Stomach smooth muscle (tissue), 2 donors: ENCODE data around the gene REM2.
"Not testable (repeated sequence)": the region's sequence is repeated elsewhere in the genome, so short reads cannot be mapped to it uniquely, and the experiment has no call there.

Experiments used
- H3K27ac ChIP-seq: one replicate; pipeline ENCODE4 v1.7.0; 2013; ENCODE audit warnings: mild to moderate bottlenecking, low read length, inconsistent platforms
- H3K27me3 ChIP-seq, 2 donors: one replicate each; pipeline ENCODE4 v1.7.0; 2013; ENCODE audit warnings: low read length in 2 of 2; ENCODE audit not compliant: insufficient read depth in 2 of 2, control insufficient read depth in 1 of 2
- H3K36me3 ChIP-seq, 2 donors: one replicate each; pipeline ENCODE4 v1.7.0; 2013; ENCODE audit warnings: low read length in 2 of 2; ENCODE audit not compliant: control insufficient read depth in 2 of 2, insufficient read depth in 2 of 2
- H3K4me1 ChIP-seq: one replicate; pipeline ENCODE4 v1.7.0; 2013; ENCODE audit warnings: low read length; ENCODE audit not compliant: control insufficient read depth, insufficient read depth
- H3K4me3 ChIP-seq, 2 donors: one replicate each; pipeline ENCODE4 v1.7.0; 2013; ENCODE audit warnings: low read length in 2 of 2
- H3K9ac ChIP-seq, 2 donors: one replicate each; pipeline ENCODE4 v1.7.0; 2013; ENCODE audit warnings: low read length in 2 of 2, mild to moderate bottlenecking in 1 of 2
- H3K9me3 ChIP-seq, 2 donors: one replicate each; pipeline ENCODE4 v1.7.0; 2013; ENCODE audit warnings: low read length in 2 of 2; ENCODE audit not compliant: control insufficient read depth in 2 of 2
- donor health status: healthy.
- donor health status: Pancreatic carcinoma.

Gene REM2

DNA sequence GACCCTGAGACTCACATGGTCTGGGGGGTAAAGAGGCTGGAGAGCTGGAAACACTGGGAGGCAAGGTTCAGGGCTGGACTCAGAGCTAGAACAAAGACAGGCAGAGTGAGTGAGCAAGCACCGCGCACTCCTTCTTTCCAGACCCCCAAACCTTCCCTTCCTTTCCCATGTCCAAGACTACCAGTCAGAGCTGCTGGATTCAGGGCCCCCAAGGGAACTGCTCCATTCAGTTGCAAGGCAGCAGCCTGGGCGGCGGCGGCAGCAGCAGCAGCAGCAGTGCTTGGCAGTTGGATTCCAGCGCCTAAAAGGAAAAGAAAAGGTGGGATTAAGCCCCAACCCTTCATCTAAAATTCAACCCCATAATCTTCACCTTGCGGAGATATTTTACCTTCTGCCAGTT, 18.8 kb downstream of the REM2 start:
- Histone ChIP-seq H3K27ac (no peak overlapping the region), H3K9me3 (no peaks in the 10 kb centered on the region), H3K27me3 (no peaks in the 10 kb centered on the region), H3K4me3 (no peak overlapping the region), H3K4me1 (peaks cover 12% of the 10 kb centered on the region), H3K36me3 (peaks cover 53 to 58% of the 10 kb centered on the region in 2 donors), H3K9ac (no peak overlapping the region)

DNA sequence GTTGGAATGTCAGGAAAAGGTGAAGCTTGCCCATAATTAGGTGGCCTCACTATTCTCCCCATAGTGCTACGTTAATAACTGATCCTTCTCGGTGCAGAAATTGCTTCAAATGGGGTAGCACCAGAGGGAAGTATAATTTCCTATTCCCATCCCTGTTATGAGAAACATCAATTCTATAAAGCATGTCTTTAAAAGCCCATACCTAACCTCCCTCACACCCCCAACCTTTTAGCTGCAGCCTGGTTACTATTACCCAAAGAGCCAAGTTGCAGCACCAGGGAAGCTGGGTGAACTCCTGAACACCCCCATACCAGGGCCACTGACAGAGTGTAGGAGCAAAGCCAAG, 20.7 kb downstream of the REM2 start:
- H3K9ac ChIP-seq, result peak overlapping the region in 1 of 2 donors; percentile 13
- H3K27me3 ChIP-seq, result no peaks in the 10 kb centered on the region
- H3K27ac ChIP-seq, result peak overlapping the region; percentile 11
- H3K4me1 ChIP-seq, result peaks cover 7% of the 10 kb centered on the region
- H3K9me3 ChIP-seq, result no peaks in the 10 kb centered on the region
- peaks cover 57 to 64% of the 10 kb centered on the region in 2 donors for H3K36me3 ChIP-seq
- H3K4me3 ChIP-seq, result no peak overlapping the region

- no peak overlapping the region for H3K4me3 ChIP-seq
- no peaks in the 10 kb centered on the region for H3K4me1 ChIP-seq
- H3K27ac ChIP-seq, result no peak overlapping the region
- H3K9me3 ChIP-seq, result no peaks in the 10 kb centered on the region
- no peak overlapping the region for H3K9ac ChIP-seq
- peaks cover 66 to 69% of the 10 kb centered on the region in 2 donors for H3K36me3 ChIP-seq
- no peaks in the 10 kb centered on the region for H3K27me3 ChIP-seq
Measured at GRCh38 chr14:22905627-22906026, 22.6 kb downstream of the REM2 start.

DNA sequence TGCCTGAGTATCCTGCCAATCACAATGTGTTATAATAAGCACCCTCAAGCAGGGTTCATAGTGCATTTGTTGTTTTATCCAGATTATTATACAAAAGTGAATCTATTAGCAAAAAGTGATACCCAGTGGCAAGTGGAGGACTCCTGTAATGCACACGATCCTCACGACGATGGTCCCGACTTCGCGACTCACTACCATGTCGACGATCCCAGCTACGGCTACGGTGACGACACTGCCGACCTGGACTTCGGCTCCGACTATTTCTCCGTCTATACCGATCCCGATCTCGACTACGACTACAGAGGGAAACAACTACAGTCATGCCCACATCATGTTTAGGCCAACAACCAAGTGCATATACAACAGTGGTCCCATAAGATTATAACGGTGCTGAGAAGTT, 23.1 kb downstream of the REM2 start:
- Histone ChIP-seq H3K9me3 (no peaks in the 10 kb centered on the region), H3K36me3 (peaks cover 64 to 65% of the 10 kb centered on the region in 2 donors), H3K4me1 (no peaks in the 10 kb centered on the region), H3K27me3 (no peaks in the 10 kb centered on the region), H3K9ac (no peak overlapping the region), H3K27ac (no peak overlapping the region), H3K4me3 (no peak overlapping the region)

DNA sequence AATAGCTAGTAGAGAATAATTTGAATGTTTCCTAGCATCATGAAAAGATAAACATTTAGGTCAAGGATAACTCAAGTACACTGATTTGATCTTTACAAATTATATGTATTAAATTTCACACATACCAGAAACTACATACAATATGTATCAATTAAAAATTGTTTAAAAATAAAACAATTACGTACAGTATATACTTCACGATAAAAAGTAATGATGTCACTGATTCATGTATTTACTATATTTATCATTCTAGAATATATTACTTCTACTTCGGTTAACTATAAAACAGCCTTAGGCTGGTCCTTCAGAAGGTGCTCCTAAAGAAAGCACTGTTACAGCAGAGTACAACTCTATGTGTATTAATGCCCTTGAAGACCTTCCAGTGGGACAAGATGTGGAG, 24.4 kb downstream of the REM2 start:
- H3K27ac ChIP-seq, result no peak overlapping the region
- no peaks in the 10 kb centered on the region for H3K9me3 ChIP-seq
- H3K27me3 ChIP-seq, result no peaks in the 10 kb centered on the region
- no peak overlapping the region for H3K9ac ChIP-seq
- H3K4me3 ChIP-seq, result no peak overlapping the region
- no peaks in the 10 kb centered on the region for H3K4me1 ChIP-seq
- H3K36me3 ChIP-seq, result peaks cover 53 to 55% of the 10 kb centered on the region in 2 donors

- Histone ChIP-seq H3K4me1 (no peaks in the 10 kb centered on the region), H3K36me3 (peaks cover 44 to 47% of the 10 kb centered on the region in 2 donors), H3K9ac (no peak overlapping the region), H3K27ac (no peak overlapping the region), H3K27me3 (no peaks in the 10 kb centered on the region), H3K4me3 (no peak overlapping the region), H3K9me3 (no peaks in the 10 kb centered on the region)
Measured at GRCh38 chr14:22908601-22909000, 25.6 kb downstream of the REM2 start.

DNA sequence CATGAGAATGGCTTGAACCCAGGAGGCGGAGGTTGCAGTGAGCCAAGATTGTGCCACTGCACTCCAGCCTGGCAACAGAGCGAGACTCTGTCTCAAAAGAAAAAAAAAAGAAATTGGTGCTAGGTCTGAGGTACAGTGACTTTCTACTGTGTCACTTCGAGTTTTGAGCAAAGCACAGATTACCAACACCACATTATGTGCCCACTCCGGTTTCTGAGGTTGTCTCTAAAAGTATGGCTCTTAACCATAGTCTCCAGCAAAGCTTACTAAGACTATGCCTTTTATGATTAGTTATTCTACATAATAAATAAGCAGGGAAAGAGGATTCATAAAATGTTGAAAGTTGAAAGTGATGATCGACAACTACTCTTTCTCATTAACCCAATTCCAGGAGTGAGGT, 27.9 kb downstream of the REM2 start:
- Histone ChIP-seq H3K36me3 (peaks cover 21 to 25% of the 10 kb centered on the region in 2 donors), H3K4me3 (no peak overlapping the region), H3K27me3 (no peaks in the 10 kb centered on the region), H3K4me1 (peaks cover 2% of the 10 kb centered on the region), H3K9me3 (no peaks in the 10 kb centered on the region), H3K9ac (no peak overlapping the region), H3K27ac (no peak overlapping the region)

GRCh38 chr14:22914836-22915235, 31.8 kb downstream of the REM2 start:
- not testable (repeated sequence) for H3K9me3 ChIP-seq, H3K27me3 ChIP-seq, H3K4me3 ChIP-seq, H3K27ac ChIP-seq, H3K9ac ChIP-seq, H3K36me3 ChIP-seq
- peaks cover 15% of the 10 kb centered on the region for H3K4me1 ChIP-seq

DNA sequence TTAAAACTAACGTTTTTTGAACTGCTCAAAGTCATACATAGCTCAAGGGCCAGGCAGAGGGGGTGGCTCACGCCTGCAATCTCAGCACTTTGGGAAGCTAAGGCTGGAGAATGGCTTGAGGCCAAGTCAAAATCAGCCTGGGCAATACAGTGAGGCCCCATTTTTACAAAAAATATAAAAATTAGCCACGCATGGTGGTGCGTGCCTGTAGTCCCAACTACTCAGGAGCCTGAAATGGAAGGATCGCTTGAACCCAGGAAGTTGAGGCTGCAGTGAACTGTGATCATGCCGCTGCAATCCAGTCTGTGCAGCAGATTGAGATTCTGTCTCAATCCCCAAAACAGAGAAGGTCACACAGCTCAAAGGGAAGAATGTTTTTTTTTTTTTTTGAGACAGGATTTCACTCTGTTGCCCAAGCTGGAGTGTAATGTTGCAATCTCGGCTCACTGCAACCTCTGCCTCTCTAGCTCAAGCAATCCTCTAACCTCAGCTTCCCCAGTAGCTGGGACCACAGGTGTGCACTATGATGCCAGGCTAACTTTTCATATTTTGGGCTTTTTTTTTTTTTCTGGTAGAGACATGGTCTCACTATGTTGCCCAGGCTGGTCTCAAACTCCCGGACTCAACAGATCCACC, 33.0 kb downstream of the REM2 start:
- H3K4me1 ChIP-seq, result peaks cover 16% of the 10 kb centered on the region
- no peaks in the 10 kb centered on the region for H3K9me3 ChIP-seq
- H3K27me3 ChIP-seq, result no peaks in the 10 kb centered on the region
- no peak overlapping the region for H3K27ac ChIP-seq
- H3K9ac ChIP-seq, result no peak overlapping the region
- no peak overlapping the region for H3K4me3 ChIP-seq
- peaks cover 8 to 12% of the 10 kb centered on the region in 2 donors for H3K36me3 ChIP-seq

GRCh38 chr14:22918804-22919600, 36.0 kb downstream of the REM2 start, which contains the start of gene RBM23:
RBM23 (minus strand) TSS chr14:22919149.
- Histone ChIP-seq H3K4me3 (peak within 1 kb of the TSS; percentile 98), H3K9me3 (no peaks in the 10 kb centered on the region), H3K4me1 (peaks cover 16% of the 10 kb centered on the region), H3K9ac (peak within 1 kb of the TSS; percentile 98 to 99), H3K27ac (peak within 1 kb of the TSS; percentile 99), H3K36me3 (peaks cover 26 to 29% of the 10 kb centered on the region in 2 donors), H3K27me3 (no peaks in the 10 kb centered on the region)

DNA sequence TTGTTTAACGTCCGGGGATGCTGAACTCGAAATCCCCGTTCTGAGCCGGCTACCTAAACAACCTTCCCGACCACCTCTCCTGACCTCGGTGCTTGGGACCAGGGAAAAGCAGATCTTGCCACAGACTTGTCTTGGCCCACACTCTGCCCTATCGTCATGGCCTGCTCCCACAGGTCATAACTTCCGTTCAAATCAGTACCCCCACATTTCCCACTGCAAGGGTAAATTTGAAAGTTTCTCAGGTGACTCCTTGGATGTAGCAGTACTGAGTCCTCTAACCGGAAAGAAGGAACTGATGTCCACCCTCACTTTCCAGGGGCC, 36.5 kb downstream of the REM2 start:
- Histone ChIP-seq H3K4me1 (peaks cover 16% of the 10 kb centered on the region), H3K27ac (peak overlapping the region; percentile 99), H3K4me3 (peak overlapping the region; percentile 74 to 98), H3K27me3 (no peaks in the 10 kb centered on the region), H3K9me3 (no peaks in the 10 kb centered on the region), H3K36me3 (peaks cover 31 to 34% of the 10 kb centered on the region in 2 donors), H3K9ac (peak overlapping the region; percentile 75 to 87)
